ENCODE results near the gene YAF2.

Gene YAF2

GRCh38 chr12:42237853-42238239, 202 bp downstream of the YAF2 start:
- H3K4me3 ChIP-seq (replicated peaks; ENCODE audit: insufficient read depth, low read length): peak overlapping the region; percentile 81
- H3K27ac ChIP-seq (replicated peaks): peak overlapping the region; percentile 59
- H3K27me3 ChIP-seq (ENCODE audit: insufficient read depth, poor library complexity, severe bottlenecking): no peaks in the 10 kb centered on the region
- TF ChIP-seq POLR2AphosphoS5 (IDR thresholded peaks at IDR 0.05; ENCODE audit: low read depth) (no peak), REST (IDR thresholded peaks at IDR 0.05; ENCODE audit: insufficient replicate concordance, low read depth) (no peak), CTCF (IDR thresholded peaks at IDR 0.05; ENCODE audit: insufficient read depth, low read length) (no peak), GABPA (IDR thresholded peaks at IDR 0.05; ENCODE audit: low read depth) (no peak), SPI1 (IDR thresholded peaks at IDR 0.05; ENCODE audit: borderline replicate concordance, low read depth) (no peak)
- DNase-seq (ENCODE audit: low read depth in 1 of 2, low spot score in 1 of 2): no peak

DNA sequence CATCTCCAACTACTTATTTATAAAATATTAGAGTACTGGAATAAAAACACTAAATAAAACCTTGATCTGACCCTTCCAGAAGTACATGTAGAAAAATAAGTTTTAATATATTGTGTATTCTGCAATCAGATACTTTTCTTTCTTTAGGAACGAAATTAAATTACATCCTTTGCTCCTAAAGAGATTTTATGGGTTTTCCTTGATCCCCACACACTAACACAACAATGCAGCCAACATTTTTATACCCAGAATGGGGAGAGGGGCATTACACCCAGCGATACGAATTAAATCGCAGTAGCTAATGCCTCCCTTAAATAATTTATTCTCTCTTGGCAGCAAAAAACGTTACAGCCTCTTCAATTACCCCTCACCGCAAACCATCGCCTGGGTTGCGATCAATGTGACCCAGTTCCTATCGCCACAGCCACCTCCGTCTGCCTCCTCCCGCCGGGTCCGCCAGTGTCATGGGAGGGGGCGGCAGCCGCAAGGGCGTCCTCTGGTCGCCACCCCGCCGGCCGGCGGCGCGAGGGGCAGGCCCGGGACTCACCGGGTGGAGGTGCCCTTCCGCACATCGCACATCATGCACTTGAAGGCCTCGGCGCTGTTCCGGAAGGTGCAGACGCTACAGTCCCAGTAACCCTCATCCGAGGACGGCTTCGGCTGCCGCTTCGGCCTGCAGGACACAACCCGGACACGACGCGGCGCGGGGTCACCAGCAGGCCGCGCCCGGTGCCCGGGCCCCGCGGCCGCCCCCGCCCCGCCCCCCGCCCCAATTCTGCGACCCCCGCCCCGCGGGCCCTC, 796 bp downstream of the YAF2 start:
- DNase-seq (ENCODE audit: low read depth in 1 of 2, low spot score in 1 of 2): peak; percentile 36 to 82

More for the DNA sequence above, 796 bp downstream of the YAF2 start:
- TF ChIP-seq CTCF (IDR thresholded peaks at IDR 0.05; ENCODE audit: insufficient read depth, low read length) (no peak), SPI1 (IDR thresholded peaks at IDR 0.05; ENCODE audit: borderline replicate concordance, low read depth) (no peak), POLR2AphosphoS5 (IDR thresholded peaks at IDR 0.05; ENCODE audit: low read depth) (no peak), REST (IDR thresholded peaks at IDR 0.05; ENCODE audit: insufficient replicate concordance, low read depth) (no peak), GABPA (IDR thresholded peaks at IDR 0.05; ENCODE audit: low read depth) (0 out of 2 replicates have a peak, but pooled peaks have one; percentile 23)
- peak overlapping the region; percentile 81 for H3K4me3 ChIP-seq (replicated peaks; ENCODE audit: insufficient read depth, low read length)
- H3K27me3 ChIP-seq (ENCODE audit: insufficient read depth, poor library complexity, severe bottlenecking): no peaks in the 10 kb centered on the region
- peak overlapping the region; percentile 40 for H3K27ac ChIP-seq (replicated peaks)

Data from HL-60 (cell line).